Caco-2 (cell line): ENCODE measurements around the gene CSRP1. TPM values are rescaled to one million over a fixed set of nuclear protein-coding genes. Genes with fewer than 3 reads are reported as not detected.

Experiments used
- BruUV-seq: library from RNA; stranded (reverse); fragments of 400-500 nt; replicated peaks from 2 replicates; lab custom pipeline; 2021; lab: Mats Ljungman, UMichigan
- CTCF ChIA-PET: fragments of 300-600 bp; sonication (Branson Sonifier 250); formaldehyde crosslinking; loops from one replicate; lab custom pipeline; 2022; ENCODE audit warnings: antibody characterized with exemption; lab: Charles Lee
- POLR2A ChIA-PET: fragments of 300-600 bp; sonication (Branson Sonifier 250); formaldehyde crosslinking; loops from one replicate; lab custom pipeline; 2022; ENCODE audit warnings: antibody characterized with exemption; lab: Charles Lee
- DNase-seq, 2 experiments: peaks; one replicate each; pipeline versions ENCODE4 v3.0.0 to v3.0.0-alpha.2; 2020 to 2022
- H3K27me3 ChIP-seq: replicated peaks from 2 replicates; pipeline ENCODE4 v1.6.0; 2011; ENCODE audit warnings: low read length; ENCODE audit not compliant: control insufficient read depth, insufficient read depth
- H3K36me3 ChIP-seq: 2 replicates; pipeline ENCODE4 v1.5.1; 2011; ENCODE audit warnings: low read length; ENCODE audit not compliant: control insufficient read depth, insufficient read depth
- H3K4me1 ChIP-seq: fragments of 250-450 bp; sonication (Bioruptor Pico); 2 replicates; pipeline ENCODE4 v1.5.1; 2020; ENCODE audit warnings: mild to moderate bottlenecking
- H3K4me3 ChIP-seq: 2 replicates; pipeline ENCODE4 v1.5.1; 2011; ENCODE audit warnings: low read depth, mild to moderate bottlenecking, control low read depth, low read length
- H3K9me3 ChIP-seq: fragments of 250-450 bp; sonication (Bioruptor Pico); 2 replicates; pipeline ENCODE4 v1.5.1; 2020; ENCODE audit warnings: mild to moderate bottlenecking, moderate library complexity
- H3K27ac Mint-ChIP-seq: one replicate; pipeline ENCODE4 v1.8.0; 2022; ENCODE audit warnings: mixed read lengths; ENCODE audit not compliant: unreplicated experiment
- H3K27me3 Mint-ChIP-seq: one replicate; pipeline ENCODE4 v1.8.0; 2022; ENCODE audit warnings: mixed read lengths; ENCODE audit not compliant: insufficient read depth, unreplicated experiment
- H3K36me3 Mint-ChIP-seq: one replicate; pipeline ENCODE4 v1.8.0; 2022; ENCODE audit warnings: mild to moderate bottlenecking, mixed read lengths; ENCODE audit not compliant: insufficient read depth, unreplicated experiment
- H3K4me1 Mint-ChIP-seq: one replicate; pipeline ENCODE4 v1.8.0; 2022; ENCODE audit warnings: low read depth, mixed read lengths; ENCODE audit not compliant: unreplicated experiment
- H3K4me3 Mint-ChIP-seq: one replicate; pipeline ENCODE4 v1.8.0; 2022; ENCODE audit warnings: mild to moderate bottlenecking, moderate library complexity, mixed read lengths; ENCODE audit not compliant: unreplicated experiment
- H3K9me3 Mint-ChIP-seq: one replicate; pipeline ENCODE4 v1.8.0; 2022; ENCODE audit warnings: mixed read lengths; ENCODE audit not compliant: unreplicated experiment
- CTCF ChIP-seq, 2 experiments: fragments of 200-600 bp in 1 of 2; IDR thresholded peaks; 1 replicate in 1 of 2; 2 replicates in 1 of 2; pipeline versions ENCODE4 v1.5.1 to v1.8.0; 2011 to 2022; ENCODE audit warnings: antibody characterized with exemption in 1 of 2, control low read depth in 1 of 2, inconsistent platforms in 1 of 2, low read depth in 1 of 2, low read length in 1 of 2, mild to moderate bottlenecking in 1 of 2, moderate library complexity in 1 of 2; ENCODE audit not compliant: insufficient read depth in 1 of 2, severe bottlenecking in 1 of 2, unreplicated experiment in 1 of 2
- intact Hi-C: fragments of 100-400 bp; cut with micrococcal nuclease; formaldehyde crosslinking; loops from one replicate; pipeline ENCODE4 v1.10.0; 2022; ENCODE audit not compliant: unreplicated experiment
- total RNA-seq: library from RNA; stranded (reverse); gene quantifications from 2 replicates; pipeline ENCODE4 v1.2.3, GENCODE V29; 2022

The CSRP1 gene
- total RNA-seq, 1 experiment from 2014 or later, result 60.0 TPM

- DNase-seq, result peak in 1 of 2 experiments; percentile 12
- no peaks in the 10 kb centered on the region for H3K4me1 Mint-ChIP-seq
- Histone ChIP-seq H3K36me3 (no peaks in the 10 kb centered on the region), H3K27me3 (peaks cover 8% of the 10 kb centered on the region), H3K4me1 (peaks cover 9% of the 10 kb centered on the region; the same call in 1 of the 2 replicates), H3K9me3 (no peaks in the 10 kb centered on the region), H3K4me3 (peak overlapping the region; percentile 34)
- no peaks in the 10 kb centered on the region for H3K36me3 Mint-ChIP-seq
- intact Hi-C loops, result no loop called here
- no TSS peak for BruUV-seq
- no peaks in the 10 kb centered on the region for H3K9me3 Mint-ChIP-seq
- ChIA-PET CTCF (interaction anchor here (0.6 to 1.7 kb wide), 7 partner anchors 8 to 151 kb away, joined by 3 to 4 read pairs (median 3); no protein-coding TSS in a partner anchor), POLR2A (no interaction called here)
- H3K4me3 Mint-ChIP-seq, result peak overlapping the region; percentile 79
- no peak for TF ChIP-seq CTCF (IDR thresholded peaks at IDR 0.05; ENCODE audit: insufficient read depth in 1 of 2, low read depth in 1 of 2, low read length in 1 of 2, severe bottlenecking in 1 of 2, unreplicated experiment in 1 of 2)
- H3K27ac Mint-ChIP-seq, result no peak overlapping the region
- peaks cover 27% of the 10 kb centered on the region for H3K27me3 Mint-ChIP-seq
Observed at GRCh38 chr1:201539561-201540431, 32.9 kb upstream of the CSRP1 start.

- BruUV-seq, result no TSS peak
- peaks cover 24% of the 10 kb centered on the region for H3K27me3 Mint-ChIP-seq
Observed at GRCh38 chr1:201538612-201539551, 32.0 kb upstream of the CSRP1 start, which contains the start of gene NAV1. NAV1 (plus strand) TSS chr1:201539127; CDS start chr1:201622885, 83,758 bp downstream.

More at GRCh38 chr1:201538612-201539551, 32.0 kb upstream of the CSRP1 start, which contains the start of gene NAV1:
- DNase-seq, result peak in 1 of 2 experiments; percentile 29
- no peak for TF ChIP-seq CTCF (IDR thresholded peaks at IDR 0.05; ENCODE audit: insufficient read depth in 1 of 2, low read depth in 1 of 2, low read length in 1 of 2, severe bottlenecking in 1 of 2, unreplicated experiment in 1 of 2)
- Histone ChIP-seq H3K9me3 (no peaks in the 10 kb centered on the region), H3K36me3 (no peaks in the 10 kb centered on the region), H3K27me3 (peaks cover 8% of the 10 kb centered on the region), H3K4me3 (peak within 1 kb of the TSS; percentile 34), H3K4me1 (peaks cover 10% of the 10 kb centered on the region; the same call in 1 of the 2 replicates)
- intact Hi-C loops, result no loop called here
- Mint-ChIP-seq H3K4me3 (peak within 1 kb of the TSS; percentile 79), H3K9me3 (no peaks in the 10 kb centered on the region), H3K36me3 (no peaks in the 10 kb centered on the region), H3K4me1 (no peaks in the 10 kb centered on the region), H3K27ac (no peak within 1 kb of the TSS)
- CTCF ChIA-PET, result interaction anchor here (0.6 to 1.7 kb wide), 4 partner anchors 7 to 1267 kb away, joined by 3 to 4 read pairs (median 4); no protein-coding TSS in a partner anchor
- POLR2A ChIA-PET, result interaction anchor here (0.6 kb wide), 1 partner anchor 213 kb away, joined by 3 read pairs; no protein-coding TSS in a partner anchor
